Measurements from ENCODE around the gene KIF1A. TPM values are rescaled to one million over a fixed set of nuclear protein-coding genes. Genes with fewer than 3 reads are reported as not detected.

KIF1A gene
- total RNA-seq (2022; extraction: Qiagen RNA extraction): 0.73 to 1.5 TPM (median 0.97 TPM) in 5 replicates

GRCh38 chr2:240819858-240820606 lies at the start of gene KIF1A:
KIF1A (minus strand) TSS chr2:240820219; CDS start chr2:240797752, 22,467 bp downstream.

GRCh38 chr2:240868286-240869108 lies 48.5 kb upstream of the KIF1A start, which contains the start of gene AGXT:
AGXT (plus strand) TSS chr2:240868824; CDS start chr2:240868866, 42 bp downstream.

GRCh38 chr2:240691631-240692420 lies 128.2 kb downstream of the KIF1A start, which contains the start of gene AQP12A:
AQP12A (plus strand) TSS chr2:240691866; CDS start chr2:240691914, 48 bp downstream.

GRCh38 chr2:240682431-240683224 lies 137.4 kb downstream of the KIF1A start, which contains the start of gene AQP12B:
AQP12B (minus strand) TSS chr2:240682885; CDS start chr2:240682837, 48 bp downstream.

Other genes starting within 250 kb of the KIF1A start
- 15.6 to 29.2 TPM (median 26.9 TPM) in 5 replicates for gene CAPN10, start 233.5 kb downstream of the KIF1A start, total RNA-seq (2022; extraction: Qiagen RNA extraction)
- 0.50 to 1.1 TPM (median 0.67 TPM) in 5 replicates for gene GPR35, start 194.7 kb downstream of the KIF1A start, total RNA-seq (2022; extraction: Qiagen RNA extraction)
- not detected in 5 replicates for gene AQP12B, start 137.3 kb downstream of the KIF1A start, total RNA-seq (2022; extraction: Qiagen RNA extraction)
- not detected in 5 replicates for gene AQP12A, start 128.4 kb downstream of the KIF1A start, total RNA-seq (2022; extraction: Qiagen RNA extraction)
- gene AGXT, start 48.6 kb upstream of the KIF1A start, total RNA-seq (2022; extraction: Qiagen RNA extraction): not detected in 5 replicates
- 0.11 to 0.28 TPM (median 0.20 TPM) in 5 replicates for gene MAB21L4, start 75.9 kb upstream of the KIF1A start, total RNA-seq (2022; extraction: Qiagen RNA extraction)
- gene CROCC2, start 86.1 kb upstream of the KIF1A start, total RNA-seq (2022; extraction: Qiagen RNA extraction): not detected in 5 replicates
- 0.54 to 1.2 TPM (median 0.89 TPM) in 5 replicates for gene SNED1, start 178.4 kb upstream of the KIF1A start, total RNA-seq (2022; extraction: Qiagen RNA extraction)